HepG2 (cell line): ENCODE data around the gene AHNAK. TPM values are rescaled to one million over a fixed set of nuclear protein-coding genes. Genes with fewer than 3 reads are reported as not detected.
A peak's percentile ranks its signal among the peaks of the same experiment; 100 is the strongest.

Experiments used
- ATAC-seq: fragments of 200-7000 bp; cut with Tn5 transposase; 3 replicates; pipeline ENCODE4 v1.9.1; 2020; ENCODE audit warnings: mild to moderate bottlenecking, moderate library complexity
- BruUV-seq: library from RNA; stranded (reverse); fragments of 400-500 nt; replicated peaks from 2 replicates; lab custom pipeline; 2021; lab: Mats Ljungman, UMichigan
- CTCF ChIA-PET: fragments of 300-600 bp; formaldehyde crosslinking; extraction: SDS; loops from one replicate; lab custom pipeline; 2021; ENCODE audit warnings: low total read pairs, inconsistent platforms, low intra/inter-chr PET ratio; lab: Yijun Ruan, JAX
- POLR2A ChIA-PET: fragments of 350-600 bp; sonication (Branson Sonifier 250); formaldehyde crosslinking; loops from one replicate; lab custom pipeline; 2020; ENCODE audit warnings: antibody characterized with exemption, inconsistent platforms; lab: Yijun Ruan, JAX
- DNase-seq: peaks from one replicate; pipeline ENCODE4 v3.0.0-alpha.2; 2015; ENCODE audit warnings: low spot score
- FAIRE-seq: peaks from 3 replicates; lab custom pipeline; 2011; peaks lifted over from hg19 to GRCh38; lab: Jason Lieb, UNC
- H2AFZ ChIP-seq: one replicate; pipeline ENCODE4 v1.6.1; 2011; ENCODE audit warnings: low read length, inconsistent platforms
- H3K27ac ChIP-seq: fragments of 300-600 bp; 3 replicates; pipeline ENCODE4 v1.8.0; 2011; ENCODE audit warnings: mixed run types, mild to moderate bottlenecking, mixed read lengths, low read length, inconsistent platforms; ENCODE audit not compliant: insufficient read depth; ENCODE audit errors: extremely low read length
- H3K27me3 ChIP-seq, 2 experiments: fragments of 200-600 bp in 1 of 2; 2 replicates in 1 of 2; 3 replicates in 1 of 2; pipeline versions ENCODE4 v1.6.0 to v1.8.0; 2011; ENCODE audit warnings: low read length in 2 of 2, mild to moderate bottlenecking in 2 of 2, moderate library complexity in 2 of 2, inconsistent platforms in 1 of 2; ENCODE audit not compliant: insufficient read depth in 2 of 2, control insufficient read depth in 1 of 2
- H3K36me3 ChIP-seq, 2 experiments: fragments of 200-600 bp in 1 of 2; replicated peaks in 1 of 2; 2 replicates in 1 of 2; 3 replicates in 1 of 2; pipeline versions ENCODE4 v1.5.1 to v1.8.0; 2011; ENCODE audit warnings: low read length in 2 of 2, inconsistent platforms in 1 of 2; ENCODE audit not compliant: insufficient read depth in 2 of 2, control insufficient read depth in 1 of 2
- H3K4me1 ChIP-seq: 2 replicates; pipeline ENCODE4 v1.5.1; 2012; ENCODE audit warnings: low read length, inconsistent platforms; ENCODE audit not compliant: insufficient read depth
- H3K4me2 ChIP-seq: 2 replicates; pipeline ENCODE4 v1.6.0; 2011; ENCODE audit warnings: low read depth, low read length, inconsistent platforms
- H3K4me3 ChIP-seq, 3 experiments: fragments of 200-600 bp in 1 of 3; sonication (generic), shearing (Covaris generic) in 1 of 3; replicated peaks in 1 of 3; 2 replicates each; pipeline ENCODE4 v1.5.1; 2011 to 2016; ENCODE audit warnings: low read length in 3 of 3, inconsistent platforms in 2 of 3, low read depth in 2 of 3, mild to moderate bottlenecking in 2 of 3, control low read depth in 1 of 3, mixed read lengths in 1 of 3; ENCODE audit not compliant: insufficient read depth in 1 of 3
- H3K79me2 ChIP-seq: one replicate; pipeline ENCODE4 v1.6.1; 2011; ENCODE audit warnings: low read length, inconsistent platforms; ENCODE audit not compliant: insufficient read depth
- H3K9ac ChIP-seq: 2 replicates; pipeline ENCODE4 v1.6.0; 2011; ENCODE audit warnings: mild to moderate bottlenecking, low read depth, low read length, inconsistent platforms; ENCODE audit not compliant: insufficient read depth
- H3K9me3 ChIP-seq: 2 replicates; pipeline ENCODE4 v1.5.1; 2012; ENCODE audit warnings: mild to moderate bottlenecking, low read length
- H4K20me1 ChIP-seq: 2 replicates; pipeline ENCODE4 v1.6.0; 2011; ENCODE audit warnings: inconsistent platforms, mild to moderate bottlenecking, low read length, moderate library complexity; ENCODE audit not compliant: insufficient read depth
- ASH2L ChIP-seq: fragments of 300-600, 200-600 bp; sonication (generic); IDR thresholded peaks from 2 replicates; pipeline ENCODE4 v1.7.0; 2017; ENCODE audit warnings: low read depth, mild to moderate bottlenecking, moderate library complexity, mixed read lengths, low read length; ENCODE audit not compliant: insufficient read length
- CCAR2 ChIP-seq: fragments of 200-400 bp; formaldehyde crosslinking; optimal IDR thresholded peaks from 2 replicates; pipeline ENCODE3; 2018; ENCODE audit warnings: low read depth, mild to moderate bottlenecking, low read length, moderate library complexity
- GRHL1 ChIP-seq: sonication (generic); formaldehyde crosslinking; conservative IDR thresholded peaks from 2 replicates; pipeline ENCODE4 v1.8.0; 2022; ENCODE audit warnings: missing genetic modification reagents
- IKZF1 ChIP-seq: fragments of 450-650 bp; IDR thresholded peaks from 2 replicates; pipeline ENCODE4 v1.7.1; 2016
- IKZF5 ChIP-seq: IDR thresholded peaks from 2 replicates; pipeline ENCODE4 v1.6.1; 2018; ENCODE audit warnings: missing genetic modification reagents, mild to moderate bottlenecking, missing compliant biosample characterization
- MTF2 ChIP-seq: sonication (generic); formaldehyde crosslinking; IDR thresholded peaks from 2 replicates; pipeline ENCODE4 v1.5.0; 2020; ENCODE audit warnings: missing genetic modification reagents, borderline replicate concordance
- MXD3 ChIP-seq: IDR thresholded peaks from 2 replicates; pipeline ENCODE4 v1.6.1; 2016; ENCODE audit warnings: mild to moderate bottlenecking, missing biosample characterization, missing genetic modification reagents
- SOX6 ChIP-seq, 2 experiments: fragments of 450-650 bp in 1 of 2; sonication (generic) in 1 of 2; formaldehyde crosslinking in 1 of 2; IDR thresholded peaks; 2 replicates each; pipeline versions ENCODE4 v1.4.0 to v1.6.1; 2017 to 2020; ENCODE audit warnings: antibody characterized with exemption in 1 of 2, mild to moderate bottlenecking in 1 of 2, missing genetic modification reagents in 1 of 2
- ZBTB44 ChIP-seq: sonication (generic); formaldehyde crosslinking; IDR thresholded peaks from 2 replicates; pipeline ENCODE4 v1.4.0; 2020; ENCODE audit warnings: missing genetic modification reagents
- ZKSCAN5 ChIP-seq: sonication (generic); formaldehyde crosslinking; IDR thresholded peaks from 2 replicates; pipeline ENCODE4 v1.5.1; 2020; ENCODE audit warnings: mild to moderate bottlenecking, missing genetic modification reagents
- ZNF17 ChIP-seq: sonication (generic); formaldehyde crosslinking; IDR thresholded peaks from 2 replicates; pipeline ENCODE4 v1.5.0; 2020; ENCODE audit warnings: mild to moderate bottlenecking, missing genetic modification reagents
- ZNF234 ChIP-seq: sonication (generic); formaldehyde crosslinking; conservative IDR thresholded peaks from 2 replicates; pipeline ENCODE4 v1.5.1; 2020; ENCODE audit warnings: mild to moderate bottlenecking, missing genetic modification reagents
- ZNF501 ChIP-seq: sonication (generic); formaldehyde crosslinking; IDR thresholded peaks from 2 replicates; pipeline ENCODE4 v1.5.1; 2020; ENCODE audit warnings: mild to moderate bottlenecking, moderate library complexity, missing genetic modification reagents
- ZNF710 ChIP-seq: sonication (generic); formaldehyde crosslinking; IDR thresholded peaks from 2 replicates; pipeline ENCODE4 v1.5.0; 2020; ENCODE audit warnings: mild to moderate bottlenecking, missing genetic modification reagents, borderline replicate concordance
- WGBS: methylation state at CpG from one replicate; pipeline ENCODE4 v1.1.6; 2017; ENCODE audit warnings: low lambda C conversion rate; 5-methylcytosine and 5-hydroxymethylcytosine counted together
- in situ Hi-C: cut with HindIII; loops from 2 replicates; pipeline ENCODE4 v1.10.0; 2017; ENCODE audit warnings: low pct_unique_long_range_greater_than_20kb; ENCODE audit not compliant: extremely low pct_ligation_motif_present
- intact Hi-C: fragments of 100-400 bp; cut with micrococcal nuclease; formaldehyde crosslinking; loops from one replicate; pipeline ENCODE4 v1.10.0; 2022; ENCODE audit not compliant: unreplicated experiment
- polyA plus RNA-seq, 8 experiments: library from polyadenylated mRNA; depleted of rRNA in 3 of 8; stranded (reverse) in 7 of 8; unstranded in 1 of 8; fragments of >200 nt; fragmentation: Illumina TruSeq in 4 of 8; extraction: Trizol in 4 of 8; gene quantifications; 2 replicates each; pipeline versions ENCODE4 v1.2.1 to v1.2.3, GENCODE V29; 2011 to 2016; ENCODE audit warnings: low read depth in 4 of 8, missing spikeins in 1 of 8, mixed read lengths in 1 of 8; ENCODE audit not compliant: insufficient read depth in 1 of 8
- total RNA-seq, 5 experiments: library from RNA; depleted of rRNA; stranded (reverse); fragments of >200 nt; fragmentation: Illumina TruSeq; extraction: Trizol; gene quantifications; 2 replicates each; pipeline ENCODE4 v1.2.3, GENCODE V29; 2016; ENCODE audit warnings: low read depth in 1 of 5

Gene AHNAK
- total and polyA plus RNA-seq, 2 of the 13 experiments (the other 11 are each of a cell fraction or from before 2014, with no cell fraction given), result 23.4 to 25.0 TPM

GRCh38 chr11:62496676-62497075 lies 49.9 kb downstream of the AHNAK start:
- H3K4me3 ChIP-seq, result no peak overlapping the region
- H3K9ac ChIP-seq, result no peak overlapping the region
- H3K27me3 ChIP-seq, result no peaks in the 10 kb centered on the region
- DNase-seq, result no peak
- ChIA-PET CTCF (interaction anchor here (1.3 to 1.6 kb wide), 3 partner anchors 46 to 64 kb away, joined by 3 to 5 read pairs (median 4); partner anchors contain the start of gene AHNAK), POLR2A (interaction anchor here (1.0 kb wide), 2 partner anchors 47 to 95 kb away, joined by 3 to 4 read pairs; partner anchors contain the start of gene TUT1)
- no peak overlapping the region for H2AFZ ChIP-seq
- no peaks in the 10 kb centered on the region for H3K9me3 ChIP-seq
- H3K36me3 ChIP-seq, result no peaks in the 10 kb centered on the region
- WGBS, result 71% methylated on average over 6 of the region's 6 CpGs
- in situ Hi-C loops, result no loop called here
- FAIRE-seq, result no peak
- 0 out of 2 replicates have a peak overlapping the region, but pooled peaks have one; percentile 15 for H3K4me2 ChIP-seq
- no peak overlapping the region for H3K27ac ChIP-seq
- no peaks in the 10 kb centered on the region for H4K20me1 ChIP-seq
- H3K79me2 ChIP-seq, result no peaks in the 10 kb centered on the region
- intact Hi-C loops, result loop anchor here (2.0 kb wide), 1 partner anchor 72 kb away; no protein-coding TSS in a partner anchor
- no TSS peak for BruUV-seq
- no peak for TF ChIP-seq MXD3
- no peak for TF ChIP-seq GRHL1 (CRISPR knock-in tag)
- TF ChIP-seq IKZF5 (CRISPR knock-in tag), result no peak
- TF ChIP-seq ZNF710, result no peak
- TF ChIP-seq ZNF17 (CRISPR knock-in tag), result no peak
- TF ChIP-seq ZNF234, result no peak
- TF ChIP-seq ZKSCAN5 (CRISPR knock-in tag), result no peak
- TF ChIP-seq MTF2, result no peak
- TF ChIP-seq IKZF1, result 0 out of 2 replicates have a peak, but pooled peaks have one; percentile 19
- no peak for TF ChIP-seq ASH2L
- no peak for TF ChIP-seq SOX6 (IDR thresholded peaks at IDR 0.05)
- no peak for TF ChIP-seq SOX6 (CRISPR knock-in tag; IDR thresholded peaks at IDR 0.05)
- no peak for TF ChIP-seq ZBTB44 (CRISPR knock-in tag)
- no peak for TF ChIP-seq CCAR2
- TF ChIP-seq ZNF501, result 0 out of 2 replicates have a peak, but pooled peaks have one; percentile 28
- no peak for ATAC-seq
- H3K4me1 ChIP-seq, result peaks cover 71% of the 10 kb centered on the region
